ENCODE results near the gene BACE1.

DNA sequence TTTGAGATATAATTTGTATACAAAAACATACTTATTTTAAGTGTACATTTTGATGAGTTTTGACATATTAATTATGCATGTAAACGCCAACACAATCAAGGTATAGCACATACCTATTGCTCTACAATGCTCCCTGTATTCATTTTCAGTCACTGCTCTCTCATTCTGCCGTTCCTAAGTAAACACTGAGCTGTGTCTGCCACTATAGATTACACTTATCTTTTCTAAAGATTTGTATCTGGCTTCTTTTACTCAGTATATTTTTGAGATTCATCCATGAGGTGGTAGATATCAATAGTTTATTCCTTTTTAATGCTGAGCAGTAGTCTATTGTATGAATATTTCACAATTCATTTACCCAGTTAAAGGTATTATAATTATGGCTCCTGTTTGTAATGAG, 50.3 kb downstream of the BACE1 start:
- TF ChIP-seq, protein P1, sequence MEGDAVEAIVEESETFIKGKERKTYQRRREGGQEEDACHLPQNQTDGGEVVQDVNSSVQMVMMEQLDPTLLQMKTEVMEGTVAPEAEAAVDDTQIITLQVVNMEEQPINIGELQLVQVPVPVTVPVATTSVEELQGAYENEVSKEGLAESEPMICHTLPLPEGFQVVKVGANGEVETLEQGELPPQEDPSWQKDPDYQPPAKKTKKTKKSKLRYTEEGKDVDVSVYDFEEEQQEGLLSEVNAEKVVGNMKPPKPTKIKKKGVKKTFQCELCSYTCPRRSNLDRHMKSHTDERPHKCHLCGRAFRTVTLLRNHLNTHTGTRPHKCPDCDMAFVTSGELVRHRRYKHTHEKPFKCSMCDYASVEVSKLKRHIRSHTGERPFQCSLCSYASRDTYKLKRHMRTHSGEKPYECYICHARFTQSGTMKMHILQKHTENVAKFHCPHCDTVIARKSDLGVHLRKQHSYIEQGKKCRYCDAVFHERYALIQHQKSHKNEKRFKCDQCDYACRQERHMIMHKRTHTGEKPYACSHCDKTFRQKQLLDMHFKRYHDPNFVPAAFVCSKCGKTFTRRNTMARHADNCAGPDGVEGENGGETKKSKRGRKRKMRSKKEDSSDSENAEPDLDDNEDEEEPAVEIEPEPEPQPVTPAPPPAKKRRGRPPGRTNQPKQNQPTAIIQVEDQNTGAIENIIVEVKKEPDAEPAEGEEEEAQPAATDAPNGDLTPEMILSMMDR (IDR thresholded peaks at IDR 0.05), result no peak
- TF ChIP-seq POLR2AphosphoS5 (IDR thresholded peaks at IDR 0.05), result no peak
